Measurements from ENCODE around the gene CDC6.
A peak's percentile ranks its signal among the peaks of the same experiment; 100 is the strongest.
"Not testable (repeated sequence)": the region's sequence is repeated elsewhere in the genome, so short reads cannot be mapped to it uniquely, and the experiment has no call there.

Gene CDC6

DNA sequence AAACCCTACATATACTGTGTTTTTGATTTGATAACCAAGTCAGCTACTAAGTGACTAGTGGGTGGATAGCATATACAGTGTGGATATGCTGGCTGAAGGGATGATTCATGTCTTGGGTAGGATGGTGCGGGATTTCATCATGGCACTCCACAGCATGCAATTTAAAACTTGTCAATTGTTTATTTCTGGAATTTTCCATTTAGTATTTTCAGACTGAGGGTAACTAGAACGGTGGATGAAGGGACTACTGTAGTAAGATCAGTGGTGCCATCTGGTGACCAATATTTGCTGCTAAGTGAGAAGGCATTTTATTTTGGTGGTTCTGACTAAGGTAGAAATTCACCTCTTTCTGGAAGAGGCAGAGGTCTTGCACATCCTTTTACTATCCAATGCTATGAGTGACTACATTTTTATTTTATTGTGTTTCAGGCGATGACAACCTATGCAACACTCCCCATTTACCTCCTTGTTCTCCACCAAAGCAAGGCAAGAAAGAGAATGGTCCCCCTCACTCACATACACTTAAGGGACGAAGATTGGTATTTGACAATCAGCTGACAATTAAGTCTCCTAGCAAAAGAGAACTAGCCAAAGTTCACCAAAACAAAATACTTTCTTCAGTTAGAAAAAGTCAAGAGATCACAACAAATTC is 3.1 kb downstream of the CDC6 start:
- DNase-seq (ENCODE audit: low spot score) = peak; percentile 89

GRCh38 chr17:40291281-40291664 is 3.6 kb downstream of the CDC6 start:
- no peak for DNase-seq (ENCODE audit: low spot score)

DNA sequence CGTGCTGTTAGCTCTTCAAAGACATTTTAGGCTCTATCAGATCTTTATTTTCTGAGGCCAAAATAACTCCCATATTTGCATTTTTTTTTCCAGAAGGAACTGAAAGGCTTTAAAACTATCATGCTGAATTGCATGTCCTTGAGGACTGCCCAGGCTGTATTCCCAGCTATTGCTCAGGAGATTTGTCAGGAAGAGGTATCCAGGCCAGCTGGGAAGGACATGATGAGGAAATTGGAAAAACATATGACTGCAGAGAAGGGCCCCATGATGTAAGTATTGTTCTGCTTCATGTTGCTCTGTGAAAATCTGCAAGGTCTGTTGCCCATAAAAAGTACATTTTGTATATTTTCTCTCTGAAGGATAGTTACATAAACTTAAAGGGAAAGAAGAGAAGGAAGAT is 5.7 kb downstream of the CDC6 start:
- no peak for DNase-seq (ENCODE audit: low spot score)

DNA sequence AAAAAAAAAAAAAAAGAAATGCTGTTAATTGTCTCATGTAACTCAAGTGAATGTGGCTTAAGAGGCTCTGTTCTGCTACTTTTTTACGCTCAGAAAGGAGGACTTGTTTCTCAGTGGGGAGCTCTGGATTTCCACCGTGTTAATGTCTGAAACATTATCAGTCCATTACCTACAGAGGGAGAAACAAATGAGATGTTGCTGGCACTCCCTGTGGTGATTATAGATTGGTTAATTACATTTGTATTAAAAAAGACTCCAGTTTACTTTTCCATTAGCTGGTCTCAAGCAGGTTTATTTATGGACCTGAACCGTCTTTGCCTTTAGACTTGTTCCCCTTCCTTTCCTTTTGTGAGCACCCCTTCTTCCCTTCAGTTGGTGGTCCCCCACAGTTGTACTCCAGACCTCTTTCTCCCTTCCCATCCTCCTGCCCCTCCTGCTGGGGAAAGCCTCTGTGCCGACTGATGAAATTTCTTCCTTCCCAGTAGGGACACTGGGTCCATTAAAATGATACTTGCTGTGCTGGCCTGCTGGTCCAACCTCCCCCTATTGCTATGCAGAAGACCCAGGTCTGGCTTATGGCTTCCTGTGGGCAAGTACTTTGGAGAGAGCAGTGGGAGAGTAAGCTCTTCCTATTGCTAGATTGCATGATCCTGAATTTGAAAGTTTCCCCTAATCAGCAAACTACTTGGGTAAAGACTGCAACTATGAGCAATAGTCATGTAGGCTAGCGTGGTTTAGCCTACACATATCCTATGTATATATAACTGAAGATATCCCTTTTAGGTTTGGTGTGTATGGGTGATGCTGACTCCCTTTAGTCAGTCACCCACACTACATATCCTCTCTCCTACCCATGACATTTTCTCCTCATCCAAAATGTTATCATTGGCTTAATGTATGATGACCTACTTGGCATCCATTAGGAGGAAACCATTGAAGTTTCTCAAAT is 8.1 kb downstream of the CDC6 start:
- DNase-seq (ENCODE audit: low spot score) = no peak

GRCh38 chr17:40297511-40297910 is 9.8 kb downstream of the CDC6 start:
- no peak for DNase-seq (ENCODE audit: low spot score)

DNA sequence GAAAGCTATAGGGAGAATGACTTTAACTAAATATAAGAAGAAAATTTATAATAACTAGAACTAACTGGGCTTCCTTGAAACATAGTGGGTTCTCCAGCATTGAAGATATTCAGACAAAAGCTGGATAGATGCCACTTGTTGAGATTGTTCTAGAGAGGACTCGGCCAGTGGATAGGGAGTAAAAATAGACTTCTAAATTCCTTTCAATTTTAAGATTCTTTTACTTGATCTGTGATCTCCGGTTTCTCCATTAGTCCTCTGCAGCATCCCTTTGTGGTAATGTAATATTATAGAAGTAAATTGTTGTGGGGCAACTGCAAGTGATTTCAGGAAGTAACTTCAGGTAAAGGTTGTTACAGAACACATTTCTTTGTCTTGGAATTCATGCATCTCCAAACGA is 11.0 kb downstream of the CDC6 start:
- DNase-seq (ENCODE audit: low spot score) = no peak

- DNase-seq (ENCODE audit: low spot score) = not testable (repeated sequence)
These were observed 11.6 kb downstream of the CDC6 start for GRCh38 chr17:40299159-40299757.

GRCh38 chr17:40301315-40301714 is 13.6 kb downstream of the CDC6 start:
- no peak for DNase-seq (ENCODE audit: low spot score)

- DNase-seq (ENCODE audit: low spot score) = peak; percentile 58
These were observed 15.5 kb downstream of the CDC6 start for GRCh38 chr17:40303009-40303657.

DNA sequence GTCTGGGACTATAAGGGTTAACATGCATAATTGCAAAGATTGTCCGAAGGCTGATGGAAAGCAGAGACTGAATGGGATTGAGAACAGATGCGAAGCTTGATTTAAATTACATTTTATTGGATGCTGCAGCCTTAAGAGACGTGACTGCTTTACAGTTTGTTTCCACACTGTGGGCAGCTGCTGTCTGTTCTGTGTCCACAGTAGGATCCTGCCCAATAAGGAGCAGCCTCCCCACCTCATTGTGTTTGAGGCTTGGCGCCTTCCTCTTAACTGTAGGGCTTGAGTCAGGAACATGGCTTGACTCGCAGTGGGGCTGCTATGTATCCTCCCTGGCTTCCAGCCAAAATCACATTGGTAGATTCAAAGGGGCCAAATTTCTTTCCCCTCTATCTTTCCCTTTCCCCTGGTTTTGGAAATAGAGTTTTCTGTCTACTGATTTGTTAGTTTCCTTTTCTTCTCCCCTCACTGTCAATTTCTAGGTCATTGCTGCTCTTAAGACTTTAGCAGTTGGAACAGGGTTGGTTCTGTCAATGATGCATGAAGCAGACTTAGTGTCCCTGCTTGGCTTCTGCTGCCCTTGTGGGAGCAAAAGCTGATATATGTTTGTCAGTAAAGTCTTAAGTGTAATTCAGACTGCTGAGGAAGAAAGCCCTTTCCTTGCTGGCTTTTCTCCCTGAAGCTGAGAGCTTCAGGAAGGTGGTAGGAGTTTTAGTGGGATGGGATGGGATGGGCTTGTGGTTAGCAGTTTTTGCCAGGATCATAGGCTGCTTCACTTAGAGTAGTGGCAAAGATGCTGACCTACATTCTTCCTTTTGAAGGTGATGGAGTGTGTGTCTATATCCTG is 16.3 kb downstream of the CDC6 start:
- DNase-seq (ENCODE audit: low spot score) = no peak

- DNase-seq (ENCODE audit: low spot score) = not testable (repeated sequence)
These were observed 16.8 kb downstream of the CDC6 start for GRCh38 chr17:40304552-40304863.

- not testable (repeated sequence) for DNase-seq (ENCODE audit: low spot score)
These were observed 17.2 kb downstream of the CDC6 start for GRCh38 chr17:40304866-40305265.

DNA sequence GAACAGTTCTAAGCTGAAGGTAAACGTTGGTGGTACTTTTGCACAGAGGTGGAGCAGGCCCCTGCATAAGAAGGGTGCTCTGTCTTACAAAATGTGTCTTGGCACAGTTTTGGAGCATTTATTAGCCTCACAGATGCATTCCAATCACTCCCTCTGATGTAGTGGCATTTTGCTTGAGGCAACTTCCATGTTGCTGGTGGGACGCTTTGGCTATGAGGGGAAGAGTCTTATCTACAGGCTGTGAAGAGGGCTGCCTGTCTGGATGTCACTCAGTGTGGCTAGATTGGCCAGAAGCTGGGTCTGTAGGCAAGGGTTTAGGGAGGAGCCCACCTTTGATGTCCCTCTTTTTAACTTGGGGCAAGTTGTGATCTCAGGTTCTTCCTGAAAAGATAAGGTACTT is 18.7 kb downstream of the CDC6 start:
- no peak for DNase-seq (ENCODE audit: low spot score)

GRCh38 chr17:40307001-40307730 is 19.5 kb downstream of the CDC6 start:
- DNase-seq (ENCODE audit: low spot score) = no peak

DNA sequence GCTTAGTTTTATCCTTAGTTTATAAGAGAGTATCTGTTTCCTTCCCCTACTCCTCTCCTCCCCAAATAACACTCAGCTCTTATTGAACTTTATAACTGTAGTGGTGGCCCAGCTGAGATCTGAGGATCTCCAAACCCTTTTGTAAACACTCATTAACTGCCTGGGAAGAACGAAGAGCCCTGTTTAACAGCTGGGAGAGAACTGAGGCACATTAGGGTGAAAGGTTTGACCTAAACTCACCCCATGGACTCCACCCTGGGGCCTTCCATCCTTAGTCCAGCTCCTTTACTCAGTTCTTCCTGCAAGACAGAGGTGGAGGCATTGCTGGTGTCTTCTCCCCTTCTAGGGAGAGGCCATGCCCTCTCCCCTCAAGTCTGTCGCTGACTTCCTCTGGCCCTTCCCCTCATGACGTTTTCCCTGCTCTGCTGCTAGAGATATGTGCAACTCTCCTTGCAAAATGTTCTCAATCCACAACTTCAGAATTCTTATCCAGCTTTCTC is 20.1 kb downstream of the CDC6 start:
- DNase-seq (ENCODE audit: low spot score) = no peak

DNA sequence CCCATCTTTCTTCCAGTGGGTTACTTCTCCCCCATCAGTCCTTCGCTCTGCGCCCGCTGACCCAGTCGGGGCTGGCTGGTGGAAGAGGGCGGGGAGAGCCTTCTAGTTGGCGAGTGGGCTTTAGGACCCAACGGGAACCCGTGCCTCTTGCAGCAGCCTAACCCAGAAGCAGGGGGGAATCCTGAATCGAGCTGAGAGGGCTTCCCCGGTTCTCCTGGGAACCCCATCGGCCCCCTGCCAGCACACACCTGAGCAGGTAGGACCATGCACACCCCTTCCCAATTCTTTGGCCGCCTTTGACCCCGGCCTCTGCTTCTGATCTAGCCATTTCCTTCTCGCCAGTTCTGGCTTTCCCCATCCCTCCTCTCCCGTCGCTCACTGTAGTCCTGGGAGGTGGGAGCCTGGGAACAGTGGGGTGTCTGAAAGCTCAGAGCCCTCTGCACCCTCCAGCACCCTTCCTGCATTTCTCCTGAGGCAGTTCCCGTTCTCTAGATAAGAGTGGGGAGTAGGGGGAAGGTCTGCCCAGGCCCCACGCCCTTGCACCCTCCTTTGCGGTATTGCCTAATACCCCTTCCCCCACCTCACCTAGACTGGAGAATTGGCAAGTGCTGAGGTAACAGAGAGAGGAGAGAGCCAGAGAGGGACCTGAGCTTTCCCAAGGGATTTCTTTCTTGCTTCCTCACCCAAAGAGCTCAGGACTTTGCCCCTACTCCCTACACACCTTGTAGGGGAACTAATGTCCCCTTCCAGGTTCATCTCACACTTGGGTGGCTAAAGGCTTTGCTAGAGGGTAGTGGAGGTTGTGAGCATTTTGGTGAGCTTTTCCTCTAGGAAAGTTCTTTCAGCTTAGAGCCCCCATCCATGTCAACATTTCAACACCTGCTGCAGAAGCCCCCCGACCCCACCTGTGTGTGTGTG is 21.6 kb downstream of the CDC6 start, which contains the start of gene RARA:
Gene RARA (plus strand): TSS at position 150 of the 918 bp plus-strand sequence. CDS start 22,039 bp downstream, outside the sequence.
- no peak for DNase-seq (ENCODE audit: low spot score)

DNA sequence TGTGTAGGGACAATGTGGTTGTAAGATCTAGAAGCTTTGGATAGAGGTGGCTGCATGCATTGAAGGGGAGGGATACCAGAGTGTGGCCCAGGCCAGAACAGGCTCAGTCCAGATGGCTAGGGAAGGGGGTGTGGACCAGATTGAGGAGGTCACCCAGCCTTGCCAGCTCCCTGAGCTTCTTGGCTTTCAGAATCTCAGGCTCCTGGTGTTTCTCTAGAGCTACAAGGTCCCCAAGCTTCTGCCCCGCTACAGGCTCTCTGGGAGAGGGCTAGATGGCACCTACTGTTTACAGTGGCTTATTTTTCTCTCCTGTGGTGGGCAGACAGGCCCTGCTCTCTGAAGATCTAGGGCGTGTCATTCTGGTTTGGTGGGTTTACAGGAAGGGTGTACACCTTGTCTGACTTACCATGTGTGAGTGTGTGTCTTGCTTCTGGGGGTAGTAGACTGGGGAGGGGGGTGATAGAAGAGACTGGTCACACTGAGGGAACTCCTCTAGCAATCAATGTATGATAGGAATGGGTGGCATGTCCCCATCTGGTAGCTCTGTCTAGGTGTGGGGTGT is 22.4 kb downstream of the CDC6 start:
- no peak for DNase-seq (ENCODE audit: low spot score)

GRCh38 chr17:40310882-40311391 is 23.3 kb downstream of the CDC6 start:
- DNase-seq (ENCODE audit: low spot score) = no peak

- DNase-seq (ENCODE audit: low spot score) = no peak
These were observed 23.9 kb downstream of the CDC6 start for GRCh38 chr17:40311575-40311974.

Measured in RKO (cell line).